Neural cell (in vitro differentiated cells): ENCODE results near the gene INSIG2. TPM values are rescaled to one million over a fixed set of nuclear protein-coding genes. Genes with fewer than 3 reads are reported as not detected.

Experiments used
- H2AFZ ChIP-seq: fragments of 200-600, 300-800 bp; sonication (generic), shearing (Covaris generic); 2 replicates; pipeline ENCODE4 v1.6.0; 2014; ENCODE audit warnings: low read depth, mild to moderate bottlenecking, antibody characterized with exemption, low read length, moderate library complexity
- H3F3A ChIP-seq: fragments of 200-600 bp; shearing (Covaris generic); 2 replicates; pipeline ENCODE4 v1.6.1; 2016; ENCODE audit warnings: mild to moderate bottlenecking, moderate library complexity, mixed read lengths, antibody characterized with exemption, low read length; ENCODE audit not compliant: insufficient read depth, poor library complexity, severe bottlenecking
- H3K27ac ChIP-seq: fragments of 200-600, 300-800 bp; sonication (generic), shearing (Covaris generic); 2 replicates; pipeline ENCODE4 v1.5.1; 2014; ENCODE audit warnings: mild to moderate bottlenecking, low read length, moderate library complexity
- H3K27me3 ChIP-seq: fragments of 300-800, 200-600 bp; sonication (generic), shearing (Covaris generic); 2 replicates; pipeline ENCODE4 v1.6.0; 2014; ENCODE audit warnings: mild to moderate bottlenecking, low read depth, low read length, moderate library complexity; ENCODE audit not compliant: insufficient read depth
- H3K36me3 ChIP-seq: fragments of 300-800, 200-600 bp; sonication (generic), shearing (Covaris generic); 2 replicates; pipeline ENCODE4 v1.5.1; 2014; ENCODE audit warnings: mild to moderate bottlenecking, antibody characterized with exemption, low read length, moderate library complexity; ENCODE audit not compliant: insufficient read depth
- H3K4me2 ChIP-seq: fragments of 300-800, 200-600 bp; sonication (generic), shearing (Covaris generic); 2 replicates; pipeline ENCODE4 v1.6.0; 2014; ENCODE audit warnings: mild to moderate bottlenecking, low read length
- H3K4me3 ChIP-seq: fragments of 300-800, 200-600 bp; sonication (generic), shearing (Covaris generic); 2 replicates; pipeline ENCODE4 v1.5.1; 2014; ENCODE audit warnings: mild to moderate bottlenecking, low read length, moderate library complexity
- H3K79me2 ChIP-seq: fragments of 200-600 bp; shearing (Covaris generic); replicated peaks from 2 replicates; pipeline ENCODE4 v1.6.0; 2014; ENCODE audit warnings: mild to moderate bottlenecking, low read length, moderate library complexity; ENCODE audit not compliant: insufficient read depth
- H3K9ac ChIP-seq: fragments of 300-800, 200-600 bp; sonication (generic), shearing (Covaris generic); 2 replicates; pipeline ENCODE4 v1.6.1; 2016; ENCODE audit warnings: mild to moderate bottlenecking, low read length, mixed read lengths
- H3K9me2 ChIP-seq: fragments of 200-600 bp; shearing (Covaris generic); 2 replicates; pipeline ENCODE4 v1.6.1; 2016; ENCODE audit warnings: mild to moderate bottlenecking, low read length, mixed read lengths; ENCODE audit not compliant: insufficient read depth
- H3K9me3 ChIP-seq: fragments of 200-600, 300-800 bp; sonication (generic), shearing (Covaris generic); 2 replicates; pipeline ENCODE4 v1.6.1; 2016; ENCODE audit warnings: mild to moderate bottlenecking, mixed run types, low read length, moderate library complexity, mixed read lengths
- H4K20me1 ChIP-seq: fragments of 200-600 bp; shearing (Covaris generic); 2 replicates; pipeline ENCODE4 v1.6.1; 2016; ENCODE audit warnings: mild to moderate bottlenecking, mixed run types; ENCODE audit not compliant: insufficient read depth
- CTCF ChIP-seq: fragments of 450-650 bp; IDR thresholded peaks from 2 replicates; pipeline ENCODE4 v1.5.1; 2014; ENCODE audit warnings: antibody characterized with exemption, mild to moderate bottlenecking, moderate library complexity; ENCODE audit not compliant: poor library complexity, severe bottlenecking
- EP300 ChIP-seq: fragments of 450-650 bp; conservative IDR thresholded peaks from 2 replicates; pipeline ENCODE4 v1.6.1; 2014; ENCODE audit warnings: antibody characterized with exemption, mild to moderate bottlenecking, moderate library complexity; ENCODE audit not compliant: poor library complexity, severe bottlenecking
- EZH2 ChIP-seq: fragments of 200-600, 300-800 bp; shearing (Covaris generic), sonication (generic); IDR thresholded peaks from 2 replicates; pipeline ENCODE4 v1.6.1; 2014; ENCODE audit warnings: antibody characterized with exemption, low read length, borderline replicate concordance, mild to moderate bottlenecking; ENCODE audit not compliant: insufficient read depth, poor library complexity, severe bottlenecking
- MXI1 ChIP-seq: fragments of 450-650 bp; conservative IDR thresholded peaks from 2 replicates; pipeline ENCODE4 v1.6.1; 2014; ENCODE audit warnings: antibody characterized with exemption, mild to moderate bottlenecking; ENCODE audit not compliant: poor library complexity, severe bottlenecking
- POLR2AphosphoS5 ChIP-seq: IDR thresholded peaks from 2 replicates; pipeline ENCODE4 v1.6.1; 2012
- RAD21 ChIP-seq: fragments of 450-650 bp; conservative IDR thresholded peaks from 2 replicates; pipeline ENCODE4 v1.6.1; 2014; ENCODE audit warnings: antibody characterized with exemption, mild to moderate bottlenecking, moderate library complexity
- REST ChIP-seq: IDR thresholded peaks from 2 replicates; pipeline ENCODE4 v1.6.1; 2012; ENCODE audit warnings: borderline replicate concordance
- SMC3 ChIP-seq: fragments of 450-650 bp; conservative IDR thresholded peaks from 2 replicates; pipeline ENCODE4 v1.6.1; 2014; ENCODE audit warnings: antibody characterized with exemption, mild to moderate bottlenecking, moderate library complexity; ENCODE audit not compliant: poor library complexity
- TAF1 ChIP-seq: IDR thresholded peaks from 2 replicates; pipeline ENCODE4 v1.6.1; 2012; ENCODE audit warnings: low read depth
- polyA plus RNA-seq: library from polyadenylated mRNA; depleted of rRNA; stranded (reverse); fragments of >200 nt; gene quantifications from 2 replicates; pipeline ENCODE4 v1.2.3, GENCODE V29; 2014

Gene INSIG2
- polyA plus RNA-seq, 1 donor from 2014 or later = 30.3 TPM

- Histone ChIP-seq H4K20me1 (no peaks in the 10 kb centered on the region), H3K9me2 (no peaks in the 10 kb centered on the region), H3K4me3 (no peak overlapping the region), H3K36me3 (no peaks in the 10 kb centered on the region), H3K9me3 (no peaks in the 10 kb centered on the region), H3K27ac (no peak overlapping the region), H3K4me2 (no peak overlapping the region), H3F3A (no peaks in the 10 kb centered on the region), H3K79me2 (no peaks in the 10 kb centered on the region), H3K27me3 (no peaks in the 10 kb centered on the region), H3K9ac (no peak overlapping the region), H2AFZ (no peak overlapping the region)
- TF ChIP-seq TAF1 = no peak
- no peak for TF ChIP-seq EP300
- TF ChIP-seq RAD21 = no peak
- no peak for TF ChIP-seq MXI1
- no peak for TF ChIP-seq REST
- no peak for TF ChIP-seq EZH2
- no peak for TF ChIP-seq POLR2AphosphoS5
- TF ChIP-seq CTCF = no peak
- no peak for TF ChIP-seq SMC3
Observed at GRCh38 chr2:118054213-118055008, 33.9 kb upstream of the INSIG2 start.

- H3K9me3 ChIP-seq = no peaks in the 10 kb centered on the region
Observed at GRCh38 chr2:118055512-118056164, 32.6 kb upstream of the INSIG2 start.

More at GRCh38 chr2:118055512-118056164, 32.6 kb upstream of the INSIG2 start:
- Histone ChIP-seq H3K27me3 (no peaks in the 10 kb centered on the region), H3K9me2 (no peaks in the 10 kb centered on the region), H3K36me3 (no peaks in the 10 kb centered on the region), H3K4me2 (no peak overlapping the region), H3K4me3 (no peak overlapping the region), H4K20me1 (no peaks in the 10 kb centered on the region), H3K79me2 (no peaks in the 10 kb centered on the region), H3F3A (no peaks in the 10 kb centered on the region), H2AFZ (no peak overlapping the region), H3K9ac (no peak overlapping the region), H3K27ac (no peak overlapping the region)
- TF ChIP-seq EZH2 = no peak
- TF ChIP-seq MXI1 = no peak
- no peak for TF ChIP-seq POLR2AphosphoS5
- no peak for TF ChIP-seq RAD21
- no peak for TF ChIP-seq SMC3
- no peak for TF ChIP-seq CTCF
- no peak for TF ChIP-seq TAF1
- TF ChIP-seq EP300 = no peak
- TF ChIP-seq REST = no peak
